Testis (tissue), 3 donors: Measurements from ENCODE around the gene MARS1. TPM values are rescaled to one million over a fixed set of nuclear protein-coding genes. Genes with fewer than 3 reads are reported as not detected.

Experiments
- DNase-seq: peaks from one replicate; pipeline ENCODE4 v3.0.0-alpha.2; 2019
- H3K27ac ChIP-seq, 2 donors: fragments of 200-600 bp; sonication (generic); one replicate each; pipeline ENCODE4 v1.5.1; 2019
- H3K27me3 ChIP-seq: fragments of 200-600 bp; sonication (generic); one replicate; pipeline ENCODE4 v1.5.1; 2019
- H3K36me3 ChIP-seq: fragments of 200-600 bp; sonication (generic); one replicate; pipeline ENCODE4 v1.5.1; 2017; ENCODE audit warnings: low read depth; ENCODE audit errors: missing control alignments
- H3K4me1 ChIP-seq: fragments of 200-600 bp; sonication (generic); one replicate; pipeline ENCODE4 v1.5.1; 2019
- H3K4me3 ChIP-seq, 2 donors: fragments of 200-600 bp; sonication (generic); one replicate each; pipeline ENCODE4 v1.5.1; 2017 to 2019
- H3K9me3 ChIP-seq: fragments of 200-600 bp; sonication (generic); one replicate; pipeline ENCODE4 v1.5.1; 2017
- CTCF ChIP-seq, 3 experiments: fragments of 450-650 bp in 2 of 3; fragments of 200-600 bp in 1 of 3; sonication (generic) in 1 of 3; IDR thresholded peaks; one replicate each; pipeline ENCODE4 v1.5.1; 2016 to 2019; ENCODE audit warnings: antibody characterized with exemption in 3 of 3, mild to moderate bottlenecking in 2 of 3, moderate library complexity in 1 of 3
- POLR2A ChIP-seq: fragments of 450-650 bp; IDR thresholded peaks from one replicate; pipeline ENCODE4 v1.6.1; 2017; ENCODE audit warnings: antibody characterized with exemption, mild to moderate bottlenecking, moderate library complexity
- WGBS, 2 donors: methylation state at CpG; one replicate each; pipeline ENCODE4 v1.1.5; 2018; 5-methylcytosine and 5-hydroxymethylcytosine counted together
- intact Hi-C: fragments of 100-400 bp; cut with DNase I; formaldehyde crosslinking; loops from one replicate; pipeline ENCODE4 v1.15.1; 2023; ENCODE audit warnings: low total_unique reads
- polyA plus RNA-seq: library from polyadenylated mRNA; stranded (reverse); fragments of 350-450 nt; fragmentation: Illumina TruSeq; extraction: RNeasy Lipid Tissue Mini Kit (QIAGEN cat#74804); gene quantifications from one replicate; pipeline ENCODE4 v1.2.3, GENCODE V29; 2014; ENCODE audit warnings: low read depth, low replicate concordance; ENCODE audit not compliant: insufficient read depth
- total RNA-seq, 2 donors: library from RNA; depleted of rRNA; stranded (reverse); fragments of >200 nt; gene quantifications; one replicate each; pipeline ENCODE4 v1.2.3, GENCODE V29; 2016

MARS1 gene
- total and polyA plus RNA-seq, 3 donors from 2014 or later = 90.6 to 144 (median 105) TPM

- Histone ChIP-seq H3K27me3 (no peaks in the 10 kb centered on the region), H3K4me3 (peak overlapping the region; percentile 64 to 68), H3K36me3 (no peaks in the 10 kb centered on the region), H3K9me3 (no peaks in the 10 kb centered on the region), H3K4me1 (peaks cover 23% of the 10 kb centered on the region), H3K27ac (peak overlapping the region; percentile 51 to 90)
- intact Hi-C loops = no loop called here
- 18 to 33% methylated on average over 3 of the region's 3 CpGs for WGBS, 2 donors
- no peak for DNase-seq
- TF ChIP-seq POLR2A (no peak), CTCF (IDR thresholded peaks at IDR 0.05) (no peak)
Measured at GRCh38 chr12:57458665-57459054, 29.2 kb upstream of the MARS1 start.

- peak; percentile 97 for DNase-seq
- H3K36me3 ChIP-seq = no peaks in the 10 kb centered on the region
- intact Hi-C loops = no loop called here
- H3K4me1 ChIP-seq = peaks cover 23% of the 10 kb centered on the region
- no peaks in the 10 kb centered on the region for H3K9me3 ChIP-seq
- peak overlapping the region; percentile 64 to 68 for H3K4me3 ChIP-seq
- H3K27ac ChIP-seq = peak overlapping the region; percentile 51 to 90
- 0% methylated on average over 16 to 24 of the region's 24 CpGs for WGBS, 2 donors
- no peak for TF ChIP-seq POLR2A
- TF ChIP-seq CTCF (IDR thresholded peaks at IDR 0.05) = peak; percentile 97 to 99 (median 99)
- H3K27me3 ChIP-seq = no peaks in the 10 kb centered on the region
Measured at GRCh38 chr12:57459055-57459749, 28.7 kb upstream of the MARS1 start.

DNA sequence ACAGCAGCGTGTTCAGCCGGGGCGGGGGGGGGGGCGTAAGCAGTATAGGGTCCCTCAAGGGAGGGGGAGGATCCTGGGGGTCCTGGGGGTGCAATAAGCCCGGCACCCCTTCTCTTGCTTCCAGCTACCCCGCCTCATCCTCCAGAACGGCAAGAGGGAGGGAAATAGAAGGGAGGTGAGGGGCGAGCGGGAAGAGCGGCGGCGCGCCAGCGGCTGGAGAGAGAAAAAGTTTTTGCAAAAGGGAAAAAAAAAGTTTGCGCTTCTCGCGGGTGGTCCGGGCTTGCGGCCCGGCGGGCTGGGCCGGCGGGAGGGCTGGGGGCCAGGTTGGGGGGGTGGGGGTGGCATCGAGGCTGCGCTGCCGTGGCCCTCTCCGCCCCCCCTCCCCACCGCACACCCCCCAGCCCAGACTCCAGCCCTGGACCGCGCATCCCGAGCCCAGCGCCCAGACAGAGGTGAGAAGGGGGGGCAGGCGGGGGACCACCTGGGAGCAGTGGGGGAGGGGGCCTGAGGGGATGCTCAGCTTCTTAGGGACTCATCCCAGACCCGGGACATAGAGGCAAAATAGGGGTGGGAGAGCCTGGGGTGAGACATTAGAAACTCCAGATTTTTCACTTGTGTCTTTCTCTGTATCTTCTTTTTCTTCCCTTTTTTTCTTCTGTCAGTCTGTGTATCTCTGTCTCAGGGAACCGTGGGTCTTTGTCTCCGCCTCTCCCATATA, 28.0 kb upstream of the MARS1 start, which contains the start of gene GLI1:
GLI1 (plus strand) TSS at position 36 of the 718 bp plus-strand sequence. CDS start 3,907 bp downstream, outside the sequence.
- H3K9me3 ChIP-seq = no peaks in the 10 kb centered on the region
- DNase-seq = peak; percentile 44
- 0 to 1% methylated on average over 24 to 36 of the region's 36 CpGs for WGBS, 2 donors

DNA sequence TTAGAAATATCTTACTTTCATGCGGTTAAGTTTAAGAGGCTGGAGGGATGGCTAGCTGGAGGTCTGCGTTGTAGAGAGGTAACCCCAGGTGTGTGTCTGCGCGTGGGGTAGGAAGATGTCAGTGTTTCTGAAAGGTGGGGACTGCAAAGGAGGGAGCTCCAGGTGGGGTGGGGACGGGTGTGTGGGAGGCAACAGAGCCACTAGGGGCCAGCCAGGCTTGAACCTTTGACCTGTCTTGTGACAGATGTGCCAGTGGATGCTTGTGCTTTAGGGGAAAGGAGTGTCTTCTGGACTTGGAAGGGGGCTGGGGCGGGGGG, 27.4 kb upstream of the MARS1 start:
- peak overlapping the region; percentile 64 to 68 for H3K4me3 ChIP-seq
- H3K27me3 ChIP-seq = no peaks in the 10 kb centered on the region
- 1 to 2% methylated on average over 5 to 6 of the region's 6 CpGs for WGBS, 2 donors
- no peaks in the 10 kb centered on the region for H3K9me3 ChIP-seq
- no peaks in the 10 kb centered on the region for H3K36me3 ChIP-seq
- peaks cover 23% of the 10 kb centered on the region for H3K4me1 ChIP-seq
- no peak for TF ChIP-seq POLR2A
- TF ChIP-seq CTCF (IDR thresholded peaks at IDR 0.05) = no peak
- intact Hi-C loops = no loop called here
- no peak for DNase-seq
- peak overlapping the region; percentile 51 to 90 for H3K27ac ChIP-seq

More for the DNA sequence above, 28.0 kb upstream of the MARS1 start, which contains the start of gene GLI1:
- peak within 1 kb of the TSS; percentile 64 to 68 for H3K4me3 ChIP-seq
- intact Hi-C loops = no loop called here
- TF ChIP-seq CTCF (IDR thresholded peaks at IDR 0.05) = no peak
- no peak for TF ChIP-seq POLR2A
- H3K36me3 ChIP-seq = no peaks in the 10 kb centered on the region
- H3K27me3 ChIP-seq = no peaks in the 10 kb centered on the region
- peak within 1 kb of the TSS; percentile 51 to 90 for H3K27ac ChIP-seq
- H3K4me1 ChIP-seq = peaks cover 23% of the 10 kb centered on the region
